Panc1 (cell line): Measurements from ENCODE around the gene KMT5C.

ENCODE experiments used
- CTCF ChIP-seq: fragments of 450-650 bp; IDR thresholded peaks from 2 replicates; pipeline ENCODE4 v1.5.1; 2017; ENCODE audit warnings: mild to moderate bottlenecking
- POLR2AphosphoS5 ChIP-seq: IDR thresholded peaks from 2 replicates; pipeline ENCODE4 v1.6.1; 2012; ENCODE audit warnings: mild to moderate bottlenecking, low read depth, low read length, moderate library complexity
- TF ChIP-seq, protein P1 (sequence below), 2 experiments: IDR thresholded peaks; 2 replicates each; pipeline ENCODE4 v1.6.1; 2011 to 2012; ENCODE audit warnings: low read depth in 2 of 2, control low read depth in 1 of 2, low read length in 1 of 2, mild to moderate bottlenecking in 1 of 2, moderate library complexity in 1 of 2; ENCODE audit not compliant: insufficient read depth in 1 of 2

DNA sequence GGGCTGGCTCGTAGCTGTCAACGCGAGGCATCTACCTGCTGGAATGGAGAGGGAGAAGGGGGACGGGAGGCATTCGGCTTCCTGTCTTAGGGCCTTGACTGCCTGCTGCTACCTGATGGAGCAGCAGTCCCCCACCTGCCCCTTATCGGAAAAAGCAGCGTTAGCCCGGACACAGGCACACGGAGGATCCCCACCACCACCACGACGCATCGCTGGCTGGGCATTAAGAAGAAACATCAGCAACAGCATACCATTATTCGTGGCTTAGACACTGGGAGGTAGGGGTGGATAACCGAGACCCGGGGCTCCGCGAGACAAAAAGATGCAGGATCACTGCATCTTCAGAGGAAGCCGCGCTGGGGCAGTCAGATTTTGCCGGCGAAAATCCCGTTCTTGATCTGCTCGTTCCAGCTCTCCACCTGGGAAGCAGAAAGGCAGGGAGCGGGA, 13.7 kb downstream of the KMT5C start:
- TF ChIP-seq CTCF (no peak), POLR2AphosphoS5 (no peak)
- TF ChIP-seq, protein P1, sequence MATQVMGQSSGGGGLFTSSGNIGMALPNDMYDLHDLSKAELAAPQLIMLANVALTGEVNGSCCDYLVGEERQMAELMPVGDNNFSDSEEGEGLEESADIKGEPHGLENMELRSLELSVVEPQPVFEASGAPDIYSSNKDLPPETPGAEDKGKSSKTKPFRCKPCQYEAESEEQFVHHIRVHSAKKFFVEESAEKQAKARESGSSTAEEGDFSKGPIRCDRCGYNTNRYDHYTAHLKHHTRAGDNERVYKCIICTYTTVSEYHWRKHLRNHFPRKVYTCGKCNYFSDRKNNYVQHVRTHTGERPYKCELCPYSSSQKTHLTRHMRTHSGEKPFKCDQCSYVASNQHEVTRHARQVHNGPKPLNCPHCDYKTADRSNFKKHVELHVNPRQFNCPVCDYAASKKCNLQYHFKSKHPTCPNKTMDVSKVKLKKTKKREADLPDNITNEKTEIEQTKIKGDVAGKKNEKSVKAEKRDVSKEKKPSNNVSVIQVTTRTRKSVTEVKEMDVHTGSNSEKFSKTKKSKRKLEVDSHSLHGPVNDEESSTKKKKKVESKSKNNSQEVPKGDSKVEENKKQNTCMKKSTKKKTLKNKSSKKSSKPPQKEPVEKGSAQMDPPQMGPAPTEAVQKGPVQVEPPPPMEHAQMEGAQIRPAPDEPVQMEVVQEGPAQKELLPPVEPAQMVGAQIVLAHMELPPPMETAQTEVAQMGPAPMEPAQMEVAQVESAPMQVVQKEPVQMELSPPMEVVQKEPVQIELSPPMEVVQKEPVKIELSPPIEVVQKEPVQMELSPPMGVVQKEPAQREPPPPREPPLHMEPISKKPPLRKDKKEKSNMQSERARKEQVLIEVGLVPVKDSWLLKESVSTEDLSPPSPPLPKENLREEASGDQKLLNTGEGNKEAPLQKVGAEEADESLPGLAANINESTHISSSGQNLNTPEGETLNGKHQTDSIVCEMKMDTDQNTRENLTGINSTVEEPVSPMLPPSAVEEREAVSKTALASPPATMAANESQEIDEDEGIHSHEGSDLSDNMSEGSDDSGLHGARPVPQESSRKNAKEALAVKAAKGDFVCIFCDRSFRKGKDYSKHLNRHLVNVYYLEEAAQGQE (IDR thresholded peaks at IDR 0.05; ENCODE audit: insufficient read depth in 1 of 2, low read depth in 2 of 2, low read length in 1 of 2) = no peak
